ENCODE results near the gene HSBP1L1. TPM values are rescaled to one million over a fixed set of nuclear protein-coding genes. Genes with fewer than 3 reads are reported as not detected.

The HSBP1L1 gene
- total and polyA plus RNA-seq, 2 of the 13 experiments (the other 11 are each of a cell fraction or from before 2014, with no cell fraction given), result 22.6 to 45.1 TPM

- no peak for TF ChIP-seq ZBTB2 (CRISPR knock-in tag; IDR thresholded peaks at IDR 0.05; ENCODE audit: low read depth)
- TF ChIP-seq ZBTB4 (CRISPR knock-in tag; IDR thresholded peaks at IDR 0.05; ENCODE audit: borderline replicate concordance), result no peak
- no peak for TF ChIP-seq SAP130 (CRISPR knock-in tag; IDR thresholded peaks at IDR 0.05; ENCODE audit: low read depth)
- no peak for TF ChIP-seq ZNF660 (CRISPR knock-in tag; IDR thresholded peaks at IDR 0.05; ENCODE audit: borderline replicate concordance, low read depth)
- TF ChIP-seq DRAP1 (CRISPR knock-in tag; IDR thresholded peaks at IDR 0.05), result no peak
- TF ChIP-seq CHCHD3 (CRISPR knock-in tag; IDR thresholded peaks at IDR 0.05), result no peak
- TF ChIP-seq ZNF788 (CRISPR knock-in tag; IDR thresholded peaks at IDR 0.05; ENCODE audit: borderline replicate concordance), result no peak
- TF ChIP-seq ZMAT3 (CRISPR knock-in tag; conservative IDR thresholded peaks at IDR 0.05), result no peak
- Histone ChIP-seq H3K4me1 (ENCODE audit: insufficient read depth, low read length) (peaks cover 31% of the 10 kb centered on the region), H3K4me3 (replicated peaks in 1 of 3; ENCODE audit: insufficient read depth in 1 of 3, low read depth in 2 of 3, low read length in 3 of 3) (no peak overlapping the region), H3K27ac (ENCODE audit: extremely low read length, insufficient read depth, low read length) (no peak overlapping the region), H3K9ac (ENCODE audit: insufficient read depth, low read depth, low read length) (no peak overlapping the region), H3K79me2 (ENCODE audit: insufficient read depth, low read length) (peaks cover 4% of the 10 kb centered on the region), H3K4me2 (ENCODE audit: low read depth, low read length) (no peak overlapping the region), H4K20me1 (ENCODE audit: insufficient read depth, low read length) (peaks cover 3% of the 10 kb centered on the region; the same call in 1 of the 2 replicates), H3K36me3 (replicated peaks in 1 of 2; ENCODE audit: control insufficient read depth in 1 of 2, insufficient read depth in 2 of 2, low read length in 2 of 2) (no peaks in the 10 kb centered on the region), H3K27me3 (ENCODE audit: control insufficient read depth in 1 of 2, insufficient read depth in 2 of 2, low read length in 2 of 2) (no peaks in the 10 kb centered on the region; a peak in 1 of 5 replicates), H2AFZ (ENCODE audit: low read length) (no peak overlapping the region), H3K9me3 (ENCODE audit: low read length) (no peaks in the 10 kb centered on the region)
- FAIRE-seq (no peak), DNase-seq (ENCODE audit: low spot score) (no peak), ATAC-seq (no peak)
- intact Hi-C loops (cut with micrococcal nuclease; ENCODE audit: unreplicated experiment) (no loop called here), in situ Hi-C loops (cut with HindIII; ENCODE audit: extremely low pct_ligation_motif_present, low pct_unique_long_range_greater_than_20kb) (no loop called here)
- POLR2A ChIA-PET, result interaction anchor here (1.1 kb wide), 1 partner anchor 20 kb away, joined by 3 read pairs; no protein-coding TSS in a partner anchor
- no TSS peak for BruUV-seq (replicated peaks)
- CTCF ChIA-PET (ENCODE audit: low intra/inter-chr PET ratio, low total read pairs), result no interaction called here
- WGBS (ENCODE audit: low lambda C conversion rate), result 97% methylated on average over 12 of the region's 12 CpGs
Measured at GRCh38 chr18:79955302-79956075, 9.0 kb upstream of the HSBP1L1 start.

All from HepG2 (cell line).